NCI-H1048 (cell line): ENCODE data around the gene HTRA1.

Experiments
- DNase-seq: peaks from one replicate; lab custom pipeline; 2025; lab: John Stamatoyannopoulos, UW

HTRA1 gene

GRCh38 chr10:122554131-122555036, 93.0 kb downstream of the HTRA1 start:
- DNase-seq, result no peak

DNA sequence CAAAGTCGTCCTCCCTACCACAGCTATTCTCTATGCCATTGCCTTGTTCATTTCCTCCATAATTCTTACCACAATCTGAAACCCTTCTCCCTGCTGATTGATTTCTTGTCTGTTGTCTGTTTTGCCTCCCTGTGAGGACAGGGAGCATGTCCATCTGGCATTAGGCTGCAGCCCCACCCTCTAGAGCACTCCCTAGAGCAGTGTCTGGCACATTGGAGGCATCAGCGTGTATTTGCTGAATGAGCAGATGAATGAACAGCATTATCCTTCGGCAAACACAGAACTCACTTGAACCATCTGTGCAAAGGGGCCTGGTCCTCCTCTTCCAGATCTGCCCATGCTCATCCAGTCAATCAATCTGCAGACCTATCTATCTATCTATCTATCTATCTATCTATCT, 94.1 kb downstream of the HTRA1 start:
- DNase-seq, result no peak

GRCh38 chr10:122557516-122557915, 96.2 kb downstream of the HTRA1 start:
- no peak for DNase-seq

DNA sequence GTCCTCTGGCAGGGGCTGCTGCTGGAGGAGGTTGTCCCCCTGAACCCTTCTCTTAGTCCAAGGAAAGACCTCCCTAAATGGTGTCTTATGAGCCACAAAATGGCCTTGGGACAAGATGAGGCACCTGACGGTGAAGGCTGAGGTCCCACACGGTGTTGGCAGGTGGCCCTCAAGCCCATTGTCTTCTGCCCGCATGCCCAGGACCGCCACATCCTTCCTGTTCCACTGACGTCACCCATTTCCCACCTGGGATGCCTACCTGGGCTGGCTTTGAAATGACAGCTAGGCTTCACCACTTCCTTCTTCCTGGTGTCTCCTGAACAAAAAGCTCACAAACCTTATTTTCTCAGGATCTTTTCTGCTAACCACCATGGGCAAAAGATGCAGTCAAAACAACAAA, 97.1 kb downstream of the HTRA1 start:
- no peak for DNase-seq

DNA sequence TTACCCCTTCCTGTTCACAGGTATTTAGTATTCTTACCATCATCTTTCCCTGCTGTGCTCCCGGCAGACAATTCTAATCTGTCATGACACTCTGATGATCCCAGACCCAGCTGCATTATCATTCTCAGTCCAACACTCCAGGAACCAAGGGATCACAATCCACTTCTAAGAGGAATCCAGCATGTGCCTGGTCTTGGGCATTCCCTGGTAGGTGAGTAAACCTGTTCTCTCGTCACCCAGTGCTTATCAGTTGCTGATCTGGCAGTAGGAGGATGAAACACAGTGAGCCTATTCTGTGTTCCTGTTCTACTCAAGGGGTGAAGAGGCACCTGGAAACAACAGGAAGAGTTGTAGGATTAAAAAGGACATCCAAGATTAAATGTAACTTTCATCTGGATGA, 97.9 kb downstream of the HTRA1 start:
- no peak for DNase-seq

DNA sequence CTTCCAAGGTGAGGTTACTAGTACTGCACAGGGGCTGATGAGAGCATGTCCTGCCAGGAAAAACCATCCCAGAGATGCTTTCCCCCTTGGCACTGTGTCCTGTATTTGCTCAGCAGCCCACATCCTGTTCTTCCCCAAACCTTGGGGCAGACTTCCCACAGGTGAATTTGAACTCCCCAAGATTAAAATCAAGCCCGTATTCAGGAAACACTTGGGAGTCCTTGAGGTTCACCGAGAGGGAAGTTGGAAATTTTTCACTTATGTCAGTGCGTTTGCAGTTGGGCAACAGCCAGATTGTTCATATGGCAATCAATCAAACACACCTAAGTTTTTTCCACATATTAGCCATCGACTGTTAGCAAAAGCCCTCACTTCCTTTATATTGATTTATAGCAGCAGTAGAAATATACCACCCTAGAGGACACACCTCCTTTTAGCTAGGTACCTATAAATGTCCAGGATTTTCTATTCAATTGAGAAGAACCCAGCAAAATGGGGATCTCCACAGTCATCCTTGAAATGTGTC, 99.0 kb downstream of the HTRA1 start, which contains the start of gene DMBT1:
Gene DMBT1 (plus strand): TSS at position 476 of the 526 bp plus-strand sequence. CDS start 17 bp downstream, at position 493.
- DNase-seq, result no peak

DNA sequence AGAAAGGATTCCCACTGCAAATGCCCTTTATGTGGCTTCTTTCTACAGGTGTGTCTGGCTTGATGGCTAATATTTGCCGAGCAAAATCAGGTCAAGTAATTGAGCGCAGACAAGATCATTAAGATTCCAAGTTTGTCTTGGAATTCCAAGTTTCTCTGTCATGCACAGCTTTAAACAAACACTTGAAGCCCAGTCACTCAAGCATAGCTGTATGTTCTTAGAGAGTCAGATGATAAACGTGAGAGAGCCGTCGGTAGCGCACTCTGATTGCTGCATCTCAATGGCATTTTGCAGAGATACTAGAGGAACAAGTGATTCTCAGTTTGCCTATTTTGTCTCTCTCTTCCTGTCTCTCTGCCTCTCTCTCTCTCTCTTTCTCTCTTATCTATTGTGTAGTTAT, 99.9 kb downstream of the HTRA1 start:
- no peak for DNase-seq

- DNase-seq, result no peak
Measured at GRCh38 chr10:122561792-122562191, 100.4 kb downstream of the HTRA1 start.
